Keratinocyte (primary cell): Measurements from ENCODE around the gene SGK2. TPM values are rescaled to one million over a fixed set of nuclear protein-coding genes. Genes with fewer than 3 reads are reported as not detected.

Experiments used
- DNase-seq: peaks from one replicate; pipeline ENCODE4 v3.0.0-alpha.2; 2011; ENCODE audit warnings: low read depth, missing footprints, low spot score
- FAIRE-seq: peaks from 2 replicates; lab custom pipeline; 2011; peaks lifted over from hg19 to GRCh38; lab: Jason Lieb, UNC
- H2AFZ ChIP-seq: 2 replicates; pipeline ENCODE4 v1.6.0; 2012; ENCODE audit warnings: low read length, control low read depth, inconsistent platforms; ENCODE audit not compliant: control insufficient read depth
- H3K27ac ChIP-seq: 2 replicates; pipeline ENCODE4 v1.5.1; 2011; ENCODE audit warnings: low read length; ENCODE audit not compliant: control insufficient read depth, insufficient read depth
- H3K27me3 ChIP-seq: 3 replicates; pipeline ENCODE4 v1.6.0; 2011; ENCODE audit warnings: low read length; ENCODE audit not compliant: control insufficient read depth, insufficient read depth; ENCODE audit errors: extremely low read depth
- H3K36me3 ChIP-seq, 2 experiments: 2 replicates in 1 of 2; 3 replicates in 1 of 2; pipeline ENCODE4 v1.5.1; 2011; ENCODE audit warnings: low read length in 2 of 2, mild to moderate bottlenecking in 1 of 2; ENCODE audit not compliant: control insufficient read depth in 2 of 2, insufficient read depth in 2 of 2; ENCODE audit errors: extremely low read depth in 1 of 2
- H3K4me1 ChIP-seq: 3 replicates; pipeline ENCODE4 v1.5.1; 2011; ENCODE audit warnings: low read length; ENCODE audit not compliant: control insufficient read depth, insufficient read depth; ENCODE audit errors: extremely low read depth
- H3K4me2 ChIP-seq: 3 replicates; pipeline ENCODE4 v1.6.0; 2011; ENCODE audit warnings: low read depth, low read length; ENCODE audit not compliant: control insufficient read depth, insufficient read depth; ENCODE audit errors: extremely low read depth
- H3K4me3 ChIP-seq, 3 experiments: fragments of 200-600 bp in 1 of 3; sonication (generic) in 1 of 3; 2 replicates in 2 of 3; 3 replicates in 1 of 3; pipeline ENCODE4 v1.5.1; 2011 to 2016; ENCODE audit warnings: low read length in 3 of 3, mild to moderate bottlenecking in 3 of 3, control low read depth in 2 of 3, inconsistent platforms in 1 of 3, low read depth in 1 of 3, mixed read lengths in 1 of 3, mixed run types in 1 of 3, moderate library complexity in 1 of 3; ENCODE audit not compliant: control insufficient read depth in 2 of 3, insufficient read depth in 2 of 3; ENCODE audit errors: extremely low read depth in 1 of 3
- H3K79me2 ChIP-seq: 2 replicates; pipeline ENCODE4 v1.6.0; 2012; ENCODE audit warnings: low read length; ENCODE audit not compliant: control insufficient read depth, insufficient read depth
- H3K9ac ChIP-seq: 3 replicates; pipeline ENCODE4 v1.6.0; 2011; ENCODE audit warnings: low read length; ENCODE audit not compliant: control insufficient read depth, insufficient read depth; ENCODE audit errors: extremely low read depth
- H3K9me1 ChIP-seq: 3 replicates; pipeline ENCODE4 v1.6.0; 2011; ENCODE audit warnings: low read length; ENCODE audit not compliant: control insufficient read depth, insufficient read depth; ENCODE audit errors: extremely low read depth
- H3K9me3 ChIP-seq: 2 replicates; pipeline ENCODE4 v1.5.1; 2012; ENCODE audit warnings: low read depth, low read length; ENCODE audit not compliant: control insufficient read depth
- H4K20me1 ChIP-seq: 3 replicates; pipeline ENCODE4 v1.6.0; 2011; ENCODE audit warnings: low read length; ENCODE audit not compliant: control insufficient read depth, insufficient read depth; ENCODE audit errors: extremely low read depth
- CTCF ChIP-seq, 3 experiments: IDR thresholded peaks in 1 of 3; conservative IDR thresholded peaks in 1 of 3; optimal IDR thresholded peaks in 1 of 3; 2 replicates in 2 of 3; 3 replicates in 1 of 3; pipeline versions ENCODE3 to v1.5.1; 2011; ENCODE audit warnings: low read length in 3 of 3, mild to moderate bottlenecking in 3 of 3, moderate library complexity in 2 of 3, control low read depth in 1 of 3, inconsistent platforms in 1 of 3; ENCODE audit not compliant: insufficient read depth in 2 of 3; ENCODE audit errors: extremely low read depth in 1 of 3
- EZH2 ChIP-seq: IDR thresholded peaks from one replicate; pipeline ENCODE4 v1.6.1; 2012; ENCODE audit warnings: inconsistent platforms, mild to moderate bottlenecking, low read length, moderate library complexity
- dilution Hi-C: fragments of 300-500 bp; cut with MboI; formaldehyde crosslinking; loops from one replicate; pipeline ENCODE4 v1.7.0; 2020; ENCODE audit warnings: low sequenced_read_pairs; ENCODE audit not compliant: extremely low pct_ligation_motif_present
- polyA plus RNA-seq, 5 experiments: library from polyadenylated mRNA; depleted of rRNA in 3 of 5; stranded (reverse) in 3 of 5; stranded (forward) in 1 of 5; unstranded in 1 of 5; fragments of >200 nt; gene quantifications; 1 replicate in 1 of 5; 2 replicates in 3 of 5; 3 replicates in 1 of 5; pipeline versions ENCODE4 v1.2.1 to v1.2.3, GENCODE V29; 2011 to 2012; ENCODE audit warnings: missing spikeins in 2 of 5, low read depth in 1 of 5, low replicate concordance in 1 of 5

The SGK2 gene
- polyA plus RNA-seq, 1 donor (not counting 4 experiments of a cell fraction or from before 2014, with no cell fraction given) = 0.12 TPM

- no peaks in the 10 kb centered on the region for H3K4me1 ChIP-seq
- no peaks in the 10 kb centered on the region for H3K9me3 ChIP-seq
- no peaks in the 10 kb centered on the region for H3K27me3 ChIP-seq
- no peaks in the 10 kb centered on the region for H3K36me3 ChIP-seq
- H4K20me1 ChIP-seq = no peaks in the 10 kb centered on the region
- no peak overlapping the region for H3K27ac ChIP-seq
- TF ChIP-seq EZH2 (no peak), CTCF (optimal IDR thresholded peaks at IDR 0.05 in 1 of 3, IDR thresholded peaks at IDR 0.05 in 1 of 3, conservative IDR thresholded peaks at IDR 0.05 in 1 of 3; ENCODE audit: extremely low read depth in 1 of 3, insufficient read depth in 2 of 3, low read length in 3 of 3) (no peak)
- DNase-seq = no peak
- no peak for FAIRE-seq
- H3K9me1 ChIP-seq = no peaks in the 10 kb centered on the region
- peak overlapping the region in 2 of 3 experiments; percentile 27 to 58 for H3K4me3 ChIP-seq
- H3K9ac ChIP-seq = peak overlapping the region; percentile 6
- peak overlapping the region; percentile 59 for H3K4me2 ChIP-seq
- dilution Hi-C loops = no loop called here
- no peaks in the 10 kb centered on the region for H3K79me2 ChIP-seq
- H2AFZ ChIP-seq = peak overlapping the region; percentile 31
Measured at GRCh38 chr20:43513372-43513930, 45.4 kb upstream of the SGK2 start.

GRCh38 chr20:43513931-43514647, 44.7 kb upstream of the SGK2 start:
- DNase-seq (peak; percentile 92), FAIRE-seq (no peak)
- peak overlapping the region; percentile 44 for H3K9ac ChIP-seq
- no peaks in the 10 kb centered on the region for H3K9me3 ChIP-seq
- no peak overlapping the region for H3K27ac ChIP-seq
- H3K36me3 ChIP-seq = no peaks in the 10 kb centered on the region
- H3K79me2 ChIP-seq = no peaks in the 10 kb centered on the region
- no peak for TF ChIP-seq EZH2
- peak; percentile 13 to 49 (median 30) for TF ChIP-seq CTCF (optimal IDR thresholded peaks at IDR 0.05 in 1 of 3, IDR thresholded peaks at IDR 0.05 in 1 of 3, conservative IDR thresholded peaks at IDR 0.05 in 1 of 3; ENCODE audit: extremely low read depth in 1 of 3, insufficient read depth in 2 of 3, low read length in 3 of 3)
- H3K9me1 ChIP-seq = no peaks in the 10 kb centered on the region
- H3K4me3 ChIP-seq = peak overlapping the region; percentile 44 to 62 (median 47)
- H2AFZ ChIP-seq = peak overlapping the region; percentile 49
- H3K27me3 ChIP-seq = no peaks in the 10 kb centered on the region
- H3K4me1 ChIP-seq = no peaks in the 10 kb centered on the region
- H4K20me1 ChIP-seq = no peaks in the 10 kb centered on the region
- peak overlapping the region; percentile 59 for H3K4me2 ChIP-seq
- dilution Hi-C loops = no loop called here
